HS-5 (cell line): ENCODE results near the gene PLA2G1B.

Experiments
- DNase-seq: peaks from one replicate; pipeline ENCODE4 v3.0.0-alpha.2; 2012; ENCODE audit warnings: low read depth

Gene PLA2G1B

GRCh38 chr12:120324841-120325417 lies 2.6 kb downstream of the PLA2G1B start:
- DNase-seq, result no peak

GRCh38 chr12:120323772-120324171 lies 3.8 kb downstream of the PLA2G1B start:
- DNase-seq, result no peak

- DNase-seq, result no peak
Observed at GRCh38 chr12:120321382-120322202, 6.0 kb downstream of the PLA2G1B start.

- peak; percentile 99 for DNase-seq
Observed at GRCh38 chr12:120317224-120318105, 10.1 kb downstream of the PLA2G1B start.

- DNase-seq, result no peak
Observed at GRCh38 chr12:120316798-120317223, 10.8 kb downstream of the PLA2G1B start.

GRCh38 chr12:120314220-120314619 lies 13.4 kb downstream of the PLA2G1B start:
- DNase-seq, result no peak

- peak; percentile 88 for DNase-seq
Observed at GRCh38 chr12:120301962-120302815, 25.4 kb downstream of the PLA2G1B start, which contains the start of gene SIRT4. TSS of gene SIRT4 (plus strand) at chr12:120302321. CDS start at chr12:120303562, 1,241 bp downstream.

- peak; percentile 88 for DNase-seq
Observed at GRCh38 chr12:120292661-120293531, 34.7 kb downstream of the PLA2G1B start, which contains the start of gene RNU4-1. TSS of gene RNU4-1 (minus strand) at chr12:120293237.

GRCh38 chr12:120292411-120292660 lies 35.2 kb downstream of the PLA2G1B start:
- no peak for DNase-seq

GRCh38 chr12:120290609-120291305 lies 36.8 kb downstream of the PLA2G1B start:
- DNase-seq, result no peak

GRCh38 chr12:120287491-120287890 lies 40.1 kb downstream of the PLA2G1B start:
- DNase-seq, result no peak

GRCh38 chr12:120286768-120287490 lies 40.6 kb downstream of the PLA2G1B start:
- DNase-seq, result no peak

- no peak for DNase-seq
Observed at GRCh38 chr12:120284381-120284780, 43.2 kb downstream of the PLA2G1B start.

GRCh38 chr12:120283318-120283717 lies 44.3 kb downstream of the PLA2G1B start:
- DNase-seq, result no peak

GRCh38 chr12:120278137-120279069 lies 49.2 kb downstream of the PLA2G1B start:
- DNase-seq, result no peak

GRCh38 chr12:120276734-120277133 lies 50.8 kb downstream of the PLA2G1B start:
- DNase-seq, result no peak
